Airway epithelial cell (primary cell): ENCODE data around the gene C9orf153. TPM values are rescaled to one million over a fixed set of nuclear protein-coding genes. Genes with fewer than 3 reads are reported as not detected.

Source experiments
- total RNA-seq: library from RNA; depleted of rRNA; stranded (reverse); fragments of >200 nt; gene quantifications from 2 replicates; pipeline ENCODE4 v1.2.3, GENCODE V29; 2015

C9orf153 gene
- total RNA-seq = not detected in 2 replicates

GRCh38 chr9:86259557-86259956, at the start of gene C9orf153:
Gene C9orf153, minus strand, starts transcription at chr9:86259657. Its CDS starts 30,054 bp downstream, at chr9:86229603.

GRCh38 chr9:86282077-86282978, 22.9 kb upstream of the C9orf153 start, which contains the start of gene ISCA1:
Gene ISCA1, minus strand, starts transcription at chr9:86282538. Its CDS starts 80 bp downstream, at chr9:86282458.

Other genes with a start within 250 kb of the C9orf153 start
- gene GOLM1, start 160.1 kb downstream of the C9orf153 start, total RNA-seq = 30.1 and 30.6 TPM in 2 replicates
- 17.9 and 21.4 TPM in 2 replicates for gene ISCA1, start 22.9 kb upstream of the C9orf153 start, total RNA-seq
- 23.3 and 31.8 TPM in 2 replicates for gene TUT7, start 94.8 kb upstream of the C9orf153 start, total RNA-seq